OCI-LY3 (cell line): Measurements from ENCODE around the gene FOXF2.
A peak's percentile ranks its signal among the peaks of the same experiment; 100 is the strongest.

ENCODE experiments used
- H2AFZ ChIP-seq: fragments of 200-600, 300-600 bp; shearing (Covaris generic); 2 replicates; pipeline ENCODE4 v1.6.0; 2014; ENCODE audit warnings: antibody characterized with exemption, low read depth, low read length
- H3K27ac ChIP-seq: fragments of 200-600, 300-600 bp; sonication (generic); 2 replicates; pipeline ENCODE4 v1.5.1; 2014; ENCODE audit warnings: mild to moderate bottlenecking, low read length, moderate library complexity, mixed read lengths
- H3K27me3 ChIP-seq: fragments of 200-600, 300-600 bp; sonication (generic); 2 replicates; pipeline ENCODE4 v1.6.1; 2014; ENCODE audit warnings: low read depth, low read length, mixed read lengths
- H3K36me3 ChIP-seq: fragments of 200-600, 300-600 bp; sonication (generic); replicated peaks from 2 replicates; pipeline ENCODE3; 2014; ENCODE audit warnings: low read depth, low read length, mixed read lengths
- H3K4me1 ChIP-seq: fragments of 300-600, 200-600 bp; sonication (generic); 2 replicates; pipeline ENCODE4 v1.6.1; 2014; ENCODE audit warnings: low read length, mixed read lengths
- H3K4me2 ChIP-seq: fragments of 200-600, 300-600 bp; sonication (generic); 2 replicates; pipeline ENCODE4 v1.6.1; 2014; ENCODE audit warnings: low read length, mixed read lengths
- H3K4me3 ChIP-seq: fragments of 300-600, 200-600 bp; sonication (generic); 2 replicates; pipeline ENCODE4 v1.5.1; 2014; ENCODE audit warnings: antibody characterized with exemption, mild to moderate bottlenecking, low read length, moderate library complexity
- H3K79me2 ChIP-seq: fragments of 300-600, 200-600 bp; shearing (Covaris generic); 2 replicates; pipeline ENCODE4 v1.6.1; 2014; ENCODE audit warnings: mild to moderate bottlenecking, low read length, mixed read lengths
- H3K9ac ChIP-seq: fragments of 300-600, 200-600 bp; shearing (Covaris generic); 2 replicates; pipeline ENCODE4 v1.6.0; 2014; ENCODE audit warnings: mild to moderate bottlenecking, low read length, moderate library complexity
- H3K9me3 ChIP-seq: fragments of 200-600, 300-600 bp; shearing (Covaris generic); 2 replicates; pipeline ENCODE4 v1.6.1; 2014; ENCODE audit warnings: low read length, mixed read lengths; ENCODE audit not compliant: insufficient read depth
- H4K20me1 ChIP-seq: fragments of 200-600, 300-600 bp; sonication (generic); 2 replicates; pipeline ENCODE4 v1.6.1; 2016; ENCODE audit warnings: low read length, mixed read lengths; ENCODE audit not compliant: insufficient read depth
- CTCF ChIP-seq: fragments of 200-600, 300-600 bp; sonication (generic); IDR thresholded peaks from 2 replicates; pipeline ENCODE4 v1.5.1; 2014; ENCODE audit warnings: antibody characterized with exemption, low read length, low read depth
- EZH2phosphoT487 ChIP-seq: fragments of 200-600 bp; shearing (Covaris generic); IDR thresholded peaks from 2 replicates; pipeline ENCODE4 v1.6.1; 2018; ENCODE audit warnings: antibody characterized with exemption, mixed run types, low read depth

FOXF2 gene

GRCh38 chr6:1362643-1363042, 26.7 kb upstream of the FOXF2 start:
- no peaks in the 10 kb centered on the region for H3K27me3 ChIP-seq
- no peak overlapping the region for H3K4me2 ChIP-seq
- TF ChIP-seq EZH2phosphoT487 (no peak), CTCF (no peak)
- no peaks in the 10 kb centered on the region for H3K9me3 ChIP-seq
- no peak overlapping the region for H3K9ac ChIP-seq
- H3K79me2 ChIP-seq, result no peaks in the 10 kb centered on the region
- H3K36me3 ChIP-seq, result no peaks in the 10 kb centered on the region
- H3K27ac ChIP-seq, result no peak overlapping the region
- no peak overlapping the region for H3K4me3 ChIP-seq
- H2AFZ ChIP-seq, result no peak overlapping the region
- H3K4me1 ChIP-seq, result no peaks in the 10 kb centered on the region
- no peaks in the 10 kb centered on the region for H4K20me1 ChIP-seq

- no peak overlapping the region for H2AFZ ChIP-seq
- no peaks in the 10 kb centered on the region for H3K79me2 ChIP-seq
- TF ChIP-seq CTCF (no peak), EZH2phosphoT487 (no peak)
- H3K4me3 ChIP-seq, result no peak overlapping the region
- no peak overlapping the region for H3K27ac ChIP-seq
- H3K36me3 ChIP-seq, result no peaks in the 10 kb centered on the region
- no peak overlapping the region for H3K4me2 ChIP-seq
- H3K4me1 ChIP-seq, result no peaks in the 10 kb centered on the region
- no peaks in the 10 kb centered on the region for H3K9me3 ChIP-seq
- no peaks in the 10 kb centered on the region for H3K27me3 ChIP-seq
- H3K9ac ChIP-seq, result no peak overlapping the region
- no peaks in the 10 kb centered on the region for H4K20me1 ChIP-seq
Observed at GRCh38 chr6:1363298-1363697, 26.1 kb upstream of the FOXF2 start.

- no peaks in the 10 kb centered on the region for H3K9me3 ChIP-seq
- H3K4me1 ChIP-seq, result no peaks in the 10 kb centered on the region
- no peaks in the 10 kb centered on the region for H4K20me1 ChIP-seq
- peak; percentile 49 for TF ChIP-seq CTCF
- TF ChIP-seq EZH2phosphoT487, result no peak
- no peaks in the 10 kb centered on the region for H3K27me3 ChIP-seq
- no peak overlapping the region for H3K4me2 ChIP-seq
- H3K9ac ChIP-seq, result no peak overlapping the region
- no peak overlapping the region for H3K4me3 ChIP-seq
- no peaks in the 10 kb centered on the region for H3K36me3 ChIP-seq
- H2AFZ ChIP-seq, result no peak overlapping the region
- no peaks in the 10 kb centered on the region for H3K79me2 ChIP-seq
- H3K27ac ChIP-seq, result no peak overlapping the region
Observed at GRCh38 chr6:1363729-1364572, 25.4 kb upstream of the FOXF2 start.

GRCh38 chr6:1364791-1365190, 24.6 kb upstream of the FOXF2 start:
- TF ChIP-seq CTCF (no peak), EZH2phosphoT487 (no peak)

More at GRCh38 chr6:1364791-1365190, 24.6 kb upstream of the FOXF2 start:
- H3K36me3 ChIP-seq, result no peaks in the 10 kb centered on the region
- H3K27ac ChIP-seq, result no peak overlapping the region
- H3K79me2 ChIP-seq, result no peaks in the 10 kb centered on the region
- no peaks in the 10 kb centered on the region for H4K20me1 ChIP-seq
- H3K9me3 ChIP-seq, result no peaks in the 10 kb centered on the region
- H3K4me3 ChIP-seq, result no peak overlapping the region
- H3K4me2 ChIP-seq, result no peak overlapping the region
- H3K27me3 ChIP-seq, result no peaks in the 10 kb centered on the region
- H3K4me1 ChIP-seq, result no peaks in the 10 kb centered on the region
- H2AFZ ChIP-seq, result no peak overlapping the region
- H3K9ac ChIP-seq, result no peak overlapping the region
